LoVo (cell line): ENCODE measurements around the gene AKR1A1.
"Not testable (repeated sequence)": the region's sequence is repeated elsewhere in the genome, so short reads cannot be mapped to it uniquely, and the experiment has no call there.

Experiments
- DNase-seq: peaks from one replicate; pipeline ENCODE4 v3.0.0-alpha.2; 2016; ENCODE audit warnings: low spot score

Gene AKR1A1

GRCh38 chr1:45523516-45523915, 27.1 kb upstream of the AKR1A1 start:
- not testable (repeated sequence) for DNase-seq

DNA sequence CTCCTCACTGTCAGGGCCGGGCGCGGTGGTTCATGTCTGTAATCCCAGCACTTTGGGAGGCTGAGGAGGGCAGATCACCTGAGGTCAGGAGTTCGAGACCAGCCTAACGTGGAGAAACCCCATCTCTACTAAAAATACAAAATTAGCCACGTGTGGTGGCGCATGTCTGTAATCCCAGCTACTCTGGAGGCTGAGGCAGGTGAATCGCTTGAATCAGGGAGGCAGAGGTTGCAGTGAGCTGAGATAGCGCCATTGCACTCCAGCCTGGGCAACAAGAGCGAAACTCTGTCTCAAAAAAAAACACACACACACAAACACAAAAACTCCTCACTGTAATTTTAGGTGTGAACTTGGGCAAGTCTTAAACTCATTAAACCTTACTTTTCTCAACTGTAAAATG, 26.7 kb upstream of the AKR1A1 start:
- not testable (repeated sequence) for DNase-seq

- no peak for DNase-seq
These were observed 24.4 kb upstream of the AKR1A1 start for GRCh38 chr1:45526135-45526644.

DNA sequence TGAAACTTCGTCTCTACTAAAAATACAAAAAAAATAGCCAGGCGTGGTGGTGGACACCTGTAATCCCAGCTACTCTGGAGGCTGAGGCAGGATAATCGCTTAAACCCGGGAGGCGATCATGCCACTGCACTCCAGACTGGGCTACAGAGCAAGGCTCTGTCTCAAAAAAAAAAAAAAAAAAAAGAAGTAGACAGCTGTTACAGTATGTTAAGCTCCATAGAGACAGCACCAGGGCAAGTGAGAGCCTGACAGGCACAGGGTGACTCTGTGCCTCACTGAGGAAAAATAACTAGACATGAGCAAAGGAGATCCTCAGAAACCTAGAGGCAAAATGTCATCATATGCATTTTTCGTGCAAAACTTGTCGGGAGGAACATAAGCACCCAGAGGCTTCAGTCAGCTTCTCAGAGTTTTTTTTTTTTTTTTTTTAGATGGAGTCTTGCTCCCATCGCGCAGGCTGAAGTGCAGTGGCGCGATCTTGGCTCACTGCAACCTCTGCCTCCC, 19.9 kb upstream of the AKR1A1 start:
- DNase-seq = no peak

GRCh38 chr1:45531873-45532272, 18.8 kb upstream of the AKR1A1 start:
- no peak for DNase-seq

- no peak for DNase-seq
These were observed 14.4 kb upstream of the AKR1A1 start for GRCh38 chr1:45535988-45536766.

DNA sequence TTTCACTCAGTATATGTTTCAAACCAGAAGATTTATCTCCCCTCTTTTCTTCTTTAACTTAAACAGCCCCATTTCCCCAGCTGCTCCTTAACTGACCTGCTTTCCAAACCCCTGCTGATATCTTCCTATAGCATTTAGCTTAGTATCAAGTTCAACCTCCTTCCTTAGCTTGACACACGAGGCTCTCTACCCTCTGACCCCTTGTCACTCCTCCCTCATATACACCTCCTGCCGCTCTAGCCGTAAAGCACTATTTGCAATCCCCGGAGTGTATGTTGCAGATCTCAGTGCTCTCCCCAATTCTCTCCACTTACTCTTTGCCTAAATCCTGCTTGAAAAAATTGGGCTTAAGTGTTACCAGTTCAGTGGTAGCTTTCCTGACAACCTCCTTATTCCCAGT, 13.7 kb upstream of the AKR1A1 start:
- DNase-seq = no peak

DNA sequence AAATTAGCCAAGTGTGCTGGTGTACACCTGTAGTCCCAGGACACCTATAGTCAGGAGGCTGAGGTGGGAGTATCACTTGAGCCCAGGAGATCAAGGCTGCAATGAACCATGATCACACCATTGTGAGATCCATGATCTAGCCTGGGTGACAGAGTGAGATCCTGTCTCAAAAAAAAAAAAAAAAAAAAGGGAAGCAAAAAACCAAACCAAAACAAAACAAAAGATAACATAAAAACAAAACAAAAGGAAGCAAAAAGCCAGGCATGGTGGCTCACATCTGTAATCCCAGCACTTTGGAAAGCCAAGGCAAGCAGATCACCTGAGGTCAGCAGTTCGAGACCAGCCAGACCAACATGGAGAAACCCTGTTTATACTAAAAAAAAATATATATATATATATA, 9.4 kb upstream of the AKR1A1 start:
- DNase-seq = no peak

DNA sequence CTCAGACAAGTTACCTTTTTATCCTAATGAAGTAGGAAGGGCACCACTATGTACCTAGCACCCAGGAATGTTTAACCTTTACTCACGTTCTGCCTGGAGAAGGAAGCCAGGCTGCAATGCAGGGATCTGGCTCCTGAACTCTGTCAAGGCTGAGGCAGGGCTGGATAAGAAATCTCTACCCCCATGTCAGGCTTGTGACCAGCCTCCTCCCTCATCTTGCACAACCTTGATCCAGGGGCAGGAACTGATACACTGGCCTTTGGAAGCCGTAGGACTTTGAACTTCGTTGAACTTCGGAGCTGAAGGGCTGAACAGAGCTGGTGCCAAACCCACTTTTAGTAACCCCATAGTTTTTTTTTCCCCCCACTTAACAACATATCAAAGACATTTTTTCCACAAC, 8.0 kb upstream of the AKR1A1 start:
- no peak for DNase-seq

- DNase-seq = no peak
These were observed 6.8 kb upstream of the AKR1A1 start for GRCh38 chr1:45543581-45544417.

GRCh38 chr1:45544530-45544929, 6.1 kb upstream of the AKR1A1 start:
- DNase-seq = no peak

DNA sequence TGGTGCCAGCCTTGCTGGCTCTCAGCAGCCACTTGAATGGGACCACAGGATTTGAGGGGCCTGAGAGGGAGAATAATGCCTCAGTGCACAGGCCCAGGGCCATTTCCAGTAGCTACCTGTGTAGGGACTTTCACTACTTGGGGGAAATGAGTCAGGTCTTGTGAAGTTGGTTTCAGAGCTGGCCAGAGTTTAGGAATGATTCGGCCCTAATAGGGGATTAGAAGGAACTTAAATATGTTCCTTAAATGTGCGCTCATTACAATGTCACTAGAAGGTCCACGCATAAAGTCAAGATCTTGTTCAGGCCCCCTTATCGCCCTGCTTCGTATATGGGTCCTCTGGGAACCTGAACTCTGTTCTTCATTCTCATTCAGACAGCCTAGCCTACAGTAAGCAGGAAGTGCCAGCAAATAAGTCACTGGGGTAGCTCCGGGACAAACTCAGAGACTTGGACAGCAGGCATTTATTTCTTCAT, 5.6 kb upstream of the AKR1A1 start:
- no peak for DNase-seq

DNA sequence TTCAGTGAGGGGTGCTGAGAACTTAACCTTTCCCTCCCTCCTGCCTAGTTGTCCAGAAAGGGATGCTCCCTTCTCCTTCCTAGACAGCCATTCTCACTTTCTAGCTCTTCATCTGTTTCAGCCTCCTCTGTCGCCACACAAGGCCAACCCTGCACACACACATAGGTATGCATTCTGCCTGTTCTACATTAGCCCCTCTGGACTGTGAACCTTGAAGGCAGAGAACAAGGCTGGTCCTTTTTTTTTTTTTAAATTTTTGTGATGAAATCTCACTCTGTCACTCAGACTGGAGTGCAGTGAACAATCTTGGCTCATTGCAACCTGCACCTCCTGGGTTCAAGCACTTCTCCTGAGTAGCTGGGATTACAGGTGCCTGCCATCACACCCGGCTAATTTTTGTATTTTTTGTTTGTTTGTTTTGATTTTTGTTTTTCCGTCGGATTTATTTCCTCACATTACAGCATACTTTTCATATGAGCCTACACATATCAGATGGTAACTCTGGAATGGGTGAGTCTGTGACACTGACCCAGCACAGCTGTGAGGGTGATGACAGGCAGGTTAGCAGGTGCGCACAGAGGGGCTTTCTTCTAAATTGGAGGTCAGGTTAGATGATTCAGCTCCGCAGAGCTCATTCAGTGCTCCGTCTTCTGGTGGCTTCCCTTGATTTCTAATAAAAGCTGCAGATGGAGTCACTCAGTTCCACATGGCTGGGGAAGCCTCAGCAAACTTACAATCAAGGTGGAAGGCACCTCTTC, 4.9 kb upstream of the AKR1A1 start:
- DNase-seq = no peak

- DNase-seq = no peak
These were observed 1.1 kb downstream of the AKR1A1 start for GRCh38 chr1:45551684-45552083.

GRCh38 chr1:45552331-45552730, 1.7 kb downstream of the AKR1A1 start:
- DNase-seq = no peak

DNA sequence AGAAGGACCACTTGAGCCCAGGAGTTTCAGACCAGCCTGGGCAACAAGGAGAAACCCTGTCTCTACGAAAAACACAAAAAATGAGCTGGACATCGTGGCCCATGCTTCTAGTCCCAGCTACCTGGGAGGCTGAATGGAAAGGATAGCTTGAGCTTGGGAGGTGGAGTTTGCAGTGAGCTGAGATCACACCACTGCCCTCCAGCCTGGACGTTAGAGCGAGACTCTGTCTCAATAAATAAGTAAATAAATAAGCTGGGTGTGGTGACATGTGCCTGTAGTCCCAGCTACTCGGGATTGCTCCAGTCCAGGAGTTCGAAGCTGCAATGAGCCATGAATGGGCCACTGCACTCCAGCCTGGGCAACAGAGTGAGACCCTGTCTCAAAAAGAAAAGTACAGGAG, 3.6 kb downstream of the AKR1A1 start:
- DNase-seq = no peak

- DNase-seq = no peak
These were observed 6.9 kb downstream of the AKR1A1 start for GRCh38 chr1:45557422-45557944.

GRCh38 chr1:45563843-45564242, 13.2 kb downstream of the AKR1A1 start:
- no peak for DNase-seq

DNA sequence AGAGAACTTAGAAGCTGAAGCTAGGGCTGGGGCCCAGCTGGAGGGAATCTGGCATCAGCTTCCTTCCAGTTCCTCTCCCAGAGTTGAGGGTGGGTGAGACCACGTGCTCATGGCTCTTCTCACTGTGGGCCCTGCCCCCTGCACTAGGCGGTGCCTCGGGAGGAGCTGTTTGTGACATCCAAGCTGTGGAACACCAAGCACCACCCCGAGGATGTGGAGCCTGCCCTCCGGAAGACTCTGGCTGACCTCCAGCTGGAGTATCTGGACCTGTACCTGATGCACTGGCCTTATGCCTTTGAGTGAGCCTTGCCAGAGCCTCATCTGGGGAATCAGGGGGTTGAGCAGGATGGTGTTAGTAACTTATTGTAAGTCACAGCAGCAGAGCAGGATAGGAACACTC, 16.1 kb downstream of the AKR1A1 start:
- no peak for DNase-seq

GRCh38 chr1:45567911-45568310, 17.3 kb downstream of the AKR1A1 start:
- no peak for DNase-seq

DNA sequence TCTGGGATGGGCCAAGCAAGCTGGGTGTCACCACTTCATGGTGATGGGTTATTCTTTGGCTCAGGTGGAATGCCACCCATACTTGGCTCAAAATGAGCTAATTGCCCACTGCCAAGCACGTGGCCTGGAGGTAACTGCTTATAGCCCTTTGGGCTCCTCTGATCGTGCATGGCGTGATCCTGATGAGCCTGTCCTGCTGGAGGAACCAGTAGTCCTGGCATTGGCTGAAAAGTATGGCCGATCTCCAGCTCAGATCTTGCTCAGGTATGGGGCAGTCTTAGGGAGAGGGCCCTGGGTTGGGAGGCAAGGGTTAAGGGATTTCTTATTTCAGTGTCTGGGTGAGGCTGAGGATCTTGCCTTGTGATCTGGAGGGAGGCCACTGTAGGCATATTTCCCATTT, 17.8 kb downstream of the AKR1A1 start:
- DNase-seq = no peak

DNA sequence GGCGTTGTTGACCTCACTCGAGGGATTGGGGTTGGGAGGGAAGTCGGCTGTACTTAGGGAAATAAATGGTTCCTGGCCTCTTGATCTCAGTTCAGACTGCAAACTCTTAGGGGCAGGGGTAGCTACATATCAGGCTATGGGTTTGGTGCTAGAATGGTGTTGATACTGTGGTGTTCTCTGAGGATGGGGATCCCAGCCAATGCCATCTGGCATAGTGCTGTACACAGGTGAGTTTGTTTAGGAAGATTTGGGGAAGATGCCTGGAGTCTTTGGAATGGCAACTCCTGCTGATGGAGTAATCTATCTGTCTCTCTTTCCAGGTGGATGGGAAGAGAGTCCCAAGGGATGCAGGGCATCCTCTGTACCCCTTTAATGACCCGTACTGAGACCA, 18.9 kb downstream of the AKR1A1 start:
- no peak for DNase-seq
